VCaP (cell line): ENCODE measurements around the gene BRS3.

Experiments
- H3K27ac ChIP-seq: fragments of 450-650 bp; 2 replicates; pipeline ENCODE4 v1.5.1; 2017
- CTCF ChIP-seq: fragments of 450-650 bp; conservative IDR thresholded peaks from 2 replicates; pipeline ENCODE4 v1.5.1; 2017; ENCODE audit warnings: mild to moderate bottlenecking, moderate library complexity

Gene BRS3

GRCh38 chrX:136542281-136542680 lies 54.5 kb downstream of the BRS3 start:
- no peak for TF ChIP-seq CTCF
- H3K27ac ChIP-seq: no peak overlapping the region
